ES-I3 (cell line): Measurements from ENCODE around the gene CLSTN2.

Experiments
- H3K36me3 ChIP-seq: 2 replicates; pipeline ENCODE4 v1.6.1; 2013; ENCODE audit warnings: mild to moderate bottlenecking, low read length, control low read depth, moderate library complexity; ENCODE audit not compliant: insufficient read depth
- H3K4me1 ChIP-seq: 2 replicates; pipeline ENCODE4 v1.6.1; 2013; ENCODE audit warnings: mild to moderate bottlenecking, control low read depth, low read length; ENCODE audit not compliant: insufficient read depth
- H3K9ac ChIP-seq: 2 replicates; pipeline ENCODE4 v1.6.1; 2013; ENCODE audit warnings: low read depth, mild to moderate bottlenecking, low read length, moderate library complexity
- H3K9me3 ChIP-seq: 2 replicates; pipeline ENCODE4 v1.6.1; 2013; ENCODE audit warnings: mild to moderate bottlenecking, low read length, moderate library complexity; ENCODE audit not compliant: control insufficient read depth, insufficient read depth

Gene CLSTN2

GRCh38 chr3:140023616-140024530, 88.9 kb downstream of the CLSTN2 start:
- Histone ChIP-seq H3K4me1 (no peaks in the 10 kb centered on the region), H3K9ac (no peak overlapping the region), H3K9me3 (no peaks in the 10 kb centered on the region), H3K36me3 (no peaks in the 10 kb centered on the region)

DNA sequence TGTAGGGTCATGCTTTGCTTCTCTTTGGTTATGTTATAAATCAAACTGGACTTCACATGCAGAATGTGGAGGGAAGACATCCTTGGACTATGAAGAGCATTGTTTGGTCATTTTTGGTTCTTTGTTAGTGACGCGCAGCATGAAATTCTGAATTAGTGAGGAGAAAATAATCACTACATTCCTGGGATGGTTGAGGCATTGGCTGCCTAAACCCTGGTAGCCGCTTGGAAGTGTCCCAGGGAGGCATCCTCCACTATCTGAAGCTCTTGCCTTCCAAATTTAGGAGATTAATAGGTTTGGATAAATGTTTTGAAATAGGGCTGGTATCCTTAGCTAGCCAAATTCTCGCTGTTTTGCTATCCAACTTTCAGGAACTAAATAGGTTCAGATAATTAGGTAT, 96.2 kb downstream of the CLSTN2 start:
- Histone ChIP-seq H3K36me3 (no peaks in the 10 kb centered on the region), H3K9me3 (no peaks in the 10 kb centered on the region)

GRCh38 chr3:140034058-140034457, 99.1 kb downstream of the CLSTN2 start:
- no peaks in the 10 kb centered on the region for H3K36me3 ChIP-seq
- no peaks in the 10 kb centered on the region for H3K9me3 ChIP-seq

More for the DNA sequence above, 96.2 kb downstream of the CLSTN2 start:
- Histone ChIP-seq H3K9ac (no peak overlapping the region), H3K4me1 (no peaks in the 10 kb centered on the region)

GRCh38 chr3:140035871-140036270, 100.9 kb downstream of the CLSTN2 start:
- H3K4me1 ChIP-seq, result no peaks in the 10 kb centered on the region
- no peak overlapping the region for H3K9ac ChIP-seq
- no peaks in the 10 kb centered on the region for H3K36me3 ChIP-seq
- no peaks in the 10 kb centered on the region for H3K9me3 ChIP-seq

More at GRCh38 chr3:140034058-140034457, 99.1 kb downstream of the CLSTN2 start:
- H3K4me1 ChIP-seq, result no peaks in the 10 kb centered on the region
- no peak overlapping the region for H3K9ac ChIP-seq

DNA sequence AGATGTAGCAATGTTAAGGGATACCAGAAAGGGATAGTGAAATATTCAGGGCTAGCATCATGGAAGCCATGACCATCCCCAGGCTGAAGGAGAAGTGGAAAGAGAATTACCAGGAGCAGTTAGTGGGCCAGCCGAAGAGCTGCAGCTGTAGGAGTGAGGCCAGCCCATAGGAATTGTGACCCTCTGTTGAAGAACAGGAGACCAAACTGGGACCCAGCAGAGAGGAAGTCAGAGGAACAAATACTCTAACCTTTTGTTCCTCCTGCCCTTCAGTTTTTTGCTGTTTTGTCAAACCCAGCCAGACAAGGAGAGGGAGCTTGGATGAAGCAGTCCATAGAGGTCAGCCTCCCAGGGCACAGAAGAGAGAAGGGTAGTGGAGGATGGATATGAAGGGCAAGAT, 115.4 kb downstream of the CLSTN2 start:
- Histone ChIP-seq H3K36me3 (no peaks in the 10 kb centered on the region), H3K4me1 (peaks cover 7% of the 10 kb centered on the region; the same call in 1 of the 2 replicates), H3K9me3 (no peaks in the 10 kb centered on the region), H3K9ac (no peak overlapping the region)

GRCh38 chr3:140051019-140051957, 116.3 kb downstream of the CLSTN2 start:
- Histone ChIP-seq H3K9ac (no peak overlapping the region), H3K36me3 (no peaks in the 10 kb centered on the region), H3K4me1 (peaks cover 7% of the 10 kb centered on the region; the same call in 1 of the 2 replicates), H3K9me3 (no peaks in the 10 kb centered on the region)

- Histone ChIP-seq H3K9ac (no peak overlapping the region), H3K4me1 (peaks cover 7% of the 10 kb centered on the region; the same call in 1 of the 2 replicates), H3K9me3 (no peaks in the 10 kb centered on the region), H3K36me3 (no peaks in the 10 kb centered on the region)
Observed at GRCh38 chr3:140052771-140053702, 118.1 kb downstream of the CLSTN2 start.

- Histone ChIP-seq H3K9me3 (no peaks in the 10 kb centered on the region), H3K9ac (no peak overlapping the region)
Observed at GRCh38 chr3:140053794-140054193, 118.8 kb downstream of the CLSTN2 start.

GRCh38 chr3:140055092-140055791, 120.3 kb downstream of the CLSTN2 start:
- Histone ChIP-seq H3K4me1 (peaks cover 7% of the 10 kb centered on the region; the same call in 1 of the 2 replicates), H3K9me3 (no peaks in the 10 kb centered on the region), H3K9ac (no peak overlapping the region), H3K36me3 (no peaks in the 10 kb centered on the region)

More at GRCh38 chr3:140053794-140054193, 118.8 kb downstream of the CLSTN2 start:
- no peaks in the 10 kb centered on the region for H3K36me3 ChIP-seq
- peaks cover 7% of the 10 kb centered on the region; the same call in 1 of the 2 replicates for H3K4me1 ChIP-seq

DNA sequence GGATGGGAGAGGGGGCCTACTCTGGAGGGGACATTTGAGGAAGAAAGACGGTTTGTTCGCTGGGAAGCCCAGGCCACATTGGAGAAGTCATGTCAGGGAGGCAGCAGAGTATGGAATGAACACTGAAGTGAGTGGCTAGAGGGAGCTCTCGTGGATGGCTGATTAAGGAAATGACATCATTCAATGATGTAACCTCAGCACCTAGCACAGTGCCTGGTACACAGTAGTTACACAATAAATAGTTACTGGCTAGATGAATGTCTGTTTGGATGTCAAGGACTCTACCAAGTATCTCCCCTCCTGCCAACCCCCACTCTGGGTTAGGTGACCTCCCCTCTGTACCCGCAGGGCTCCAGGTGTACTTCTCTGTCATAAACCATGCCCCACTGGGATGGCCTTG, 121.1 kb downstream of the CLSTN2 start:
- no peaks in the 10 kb centered on the region for H3K36me3 ChIP-seq
- H3K9me3 ChIP-seq, result no peaks in the 10 kb centered on the region
- H3K4me1 ChIP-seq, result peaks cover 7% of the 10 kb centered on the region; the same call in 1 of the 2 replicates
- H3K9ac ChIP-seq, result no peak overlapping the region

DNA sequence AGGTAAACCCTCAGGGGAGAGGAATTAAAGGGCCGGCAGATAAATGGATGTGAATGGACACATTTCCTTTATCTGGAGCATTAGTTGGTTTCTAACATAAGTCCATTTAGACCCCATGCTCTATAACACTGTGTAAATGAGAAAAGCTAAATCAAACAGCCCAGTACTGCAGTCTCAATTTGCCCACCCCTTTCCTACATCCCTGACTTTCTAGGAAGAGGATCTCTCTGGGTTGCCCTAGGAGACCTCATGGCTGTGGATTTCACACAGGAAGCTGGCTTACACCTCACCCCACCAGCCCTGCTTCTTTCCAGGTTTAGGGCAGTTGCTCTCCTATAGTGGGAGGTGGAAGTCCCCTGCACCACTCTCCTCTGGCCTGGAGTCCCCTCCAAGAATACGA, 126.2 kb downstream of the CLSTN2 start:
- Histone ChIP-seq H3K9me3 (no peaks in the 10 kb centered on the region), H3K36me3 (no peaks in the 10 kb centered on the region), H3K9ac (no peak overlapping the region), H3K4me1 (no peaks in the 10 kb centered on the region)

DNA sequence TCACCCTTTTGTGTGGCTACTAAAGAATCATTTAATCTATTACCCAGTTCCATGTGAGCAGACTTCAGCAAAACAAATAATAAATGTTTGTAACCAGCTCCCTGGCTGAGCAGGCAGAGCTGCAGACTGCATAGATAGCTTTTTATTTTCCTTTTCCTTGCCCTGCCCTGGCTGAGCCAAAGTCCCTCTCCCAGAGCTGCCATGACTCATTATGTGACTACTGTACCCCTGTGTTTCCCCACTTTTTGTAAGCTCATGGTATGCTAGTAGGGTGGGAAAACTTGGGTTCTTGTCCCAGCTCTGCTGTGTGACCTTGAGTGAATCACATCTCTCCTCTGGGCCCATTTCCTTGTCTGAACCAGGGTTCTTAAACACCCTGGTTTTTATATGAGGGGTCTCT, 127.5 kb downstream of the CLSTN2 start:
- H3K9ac ChIP-seq, result no peak overlapping the region
- H3K9me3 ChIP-seq, result no peaks in the 10 kb centered on the region
- no peaks in the 10 kb centered on the region for H3K4me1 ChIP-seq
- H3K36me3 ChIP-seq, result no peaks in the 10 kb centered on the region

- H3K9me3 ChIP-seq, result no peaks in the 10 kb centered on the region
- no peaks in the 10 kb centered on the region for H3K4me1 ChIP-seq
- H3K36me3 ChIP-seq, result no peaks in the 10 kb centered on the region
- no peak overlapping the region for H3K9ac ChIP-seq
Observed at GRCh38 chr3:140067487-140067886, 132.5 kb downstream of the CLSTN2 start.
